Measurements from ENCODE around the gene SST. TPM values are rescaled to one million over a fixed set of nuclear protein-coding genes. Genes with fewer than 3 reads are reported as not detected.

The SST gene
- total and polyA plus RNA-seq, 2 of the 8 experiments (the other 6 are each of a cell fraction or from before 2014, with no cell fraction given) = 0.50 TPM; not detected in 1

DNA sequence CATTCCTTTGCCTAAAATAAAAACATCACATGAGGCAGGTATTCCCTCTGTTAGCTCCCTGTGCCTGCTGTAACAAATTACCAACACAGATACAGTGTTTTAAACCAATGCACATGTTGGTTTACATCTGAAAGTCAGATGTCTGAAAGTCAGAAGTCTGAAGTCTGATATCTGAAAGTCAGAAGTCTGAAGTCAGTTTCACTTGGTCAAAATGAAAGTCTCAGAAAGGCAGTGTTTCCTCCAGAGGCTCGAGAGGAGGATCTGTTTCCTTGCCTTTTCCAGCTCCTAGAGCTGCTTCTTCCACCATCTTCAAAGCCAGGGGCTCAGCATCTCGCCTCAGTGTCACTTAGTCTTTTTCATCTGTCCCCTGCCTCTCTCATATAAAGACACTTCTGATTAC is 22.0 kb downstream of the SST start:
- Histone ChIP-seq H3K27ac (ENCODE audit: low read depth, low read length) (no peak overlapping the region), H3K9ac (replicated peaks in 1 of 4; ENCODE audit: extremely low read depth in 1 of 4, low read depth in 3 of 4, low read length in 3 of 4) (no peak overlapping the region), H2BK20ac (ENCODE audit: low read length) (no peak overlapping the region), H4K91ac (replicated peaks; ENCODE audit: insufficient read length, low read length) (no peak overlapping the region), H3K36me3 (ENCODE audit: control insufficient read depth in 2 of 4, insufficient read depth in 4 of 4, low read length in 3 of 4) (no peaks in the 10 kb centered on the region), H3K9me3 (ENCODE audit: insufficient read depth in 2 of 2, low read depth in 1 of 2, low read length in 1 of 2) (no peaks in the 10 kb centered on the region), H3K4me1 (replicated peaks in 1 of 4; ENCODE audit: control insufficient read depth in 3 of 4, insufficient read depth in 4 of 4, low read length in 3 of 4) (no peaks in the 10 kb centered on the region), H3K4me3 (ENCODE audit: extremely low read depth in 1 of 4, insufficient read depth in 2 of 4, low read depth in 3 of 4, low read length in 4 of 4) (no peak overlapping the region), H4K8ac (ENCODE audit: extremely low read depth, insufficient read depth, low read length) (no peak overlapping the region), H2BK120ac (replicated peaks; ENCODE audit: low read depth, low read length) (no peak overlapping the region), H2BK15ac (ENCODE audit: low read length) (no peak overlapping the region), H3K14ac (ENCODE audit: insufficient read length) (no peak overlapping the region), H2BK12ac (ENCODE audit: low read depth, low read length) (no peak overlapping the region), H3K23me2 (ENCODE audit: low read depth, low read length) (no peaks in the 10 kb centered on the region), H3K18ac (ENCODE audit: extremely low read depth, low read length) (no peak overlapping the region), H3K4me2 (ENCODE audit: insufficient read depth in 1 of 2, low read depth in 2 of 2, low read length in 2 of 2) (no peak overlapping the region), H3K4ac (replicated peaks; ENCODE audit: insufficient read length, low read depth, low read length) (no peak overlapping the region), H4K20me1 (replicated peaks in 1 of 2; ENCODE audit: control insufficient read depth in 1 of 2, insufficient read depth in 2 of 2, low read length in 2 of 2) (no peaks in the 10 kb centered on the region), H3K27me3 (replicated peaks in 1 of 4; ENCODE audit: control insufficient read depth in 3 of 4, extremely low read depth in 1 of 4, insufficient read depth in 3 of 4, low read length in 3 of 4) (peaks cover 0 to 2% (median 0%) of the 10 kb centered on the region in 4 experiments; a peak in 1 of 7 replicates), H2AFZ (ENCODE audit: low read length) (no peak overlapping the region), H3K23ac (ENCODE audit: insufficient read length) (no peak overlapping the region), H4K5ac (ENCODE audit: insufficient read length, low read depth, low read length) (no peak overlapping the region), H3K79me1 (ENCODE audit: low read depth, low read length) (no peaks in the 10 kb centered on the region), H3K56ac (replicated peaks; ENCODE audit: insufficient read length, low read depth, low read length) (no peak overlapping the region), H3K79me2 (ENCODE audit: control insufficient read depth in 1 of 2, insufficient read depth in 2 of 2, low read length in 2 of 2) (no peaks in the 10 kb centered on the region), H2AK5ac (ENCODE audit: low read depth, low read length) (no peak overlapping the region), H2BK5ac (ENCODE audit: low read depth, low read length) (no peak overlapping the region)
- WGBS, 2 experiments (ENCODE audit: extremely low coverage in 1 of 2, insufficient coverage in 1 of 2, insufficient read length in 1 of 2, insufficient replicate concordance in 2 of 2, low coverage in 1 of 2, low lambda C conversion rate in 2 of 2, missing lambda C conversion rate in 1 of 2) = 85% methylated on average over 2 of the region's 2 CpGs; no CpG with 5 or more reads in 1 of the 2 experiments
- no peak for FAIRE-seq
- DNase-seq (ENCODE audit: low read depth in 1 of 2, low spot score in 2 of 2) = no peak
- CTCF ChIA-PET (ENCODE audit: partially characterized antibody) = interaction anchor here (0.9 to 2.6 kb wide), 3 partner anchors 30 to 50 kb away, joined by 3 to 13 read pairs (median 5); no protein-coding TSS in a partner anchor
- POLR2A ChIA-PET (ENCODE audit: partially characterized antibody) = no interaction called here
- no peak for TF ChIP-seq RNF2 (IDR thresholded peaks at IDR 0.05; ENCODE audit: borderline replicate concordance, low read depth, low read length, missing control alignments, poor library complexity, severe bottlenecking)
- TF ChIP-seq TAF7 (optimal IDR thresholded peaks at IDR 0.05; ENCODE audit: borderline replicate concordance, low read depth, low read length) = no peak
